Activated CD8-positive, alpha-beta memory T cell treated with anti-CD3 and anti-CD28 coated beads for 48 hours (primary cell): ENCODE results near the gene CYTH1.
A peak's percentile ranks its signal among the peaks of the same experiment; 100 is the strongest.

Source experiments
- DNase-seq, 3 experiments: peaks; one replicate each; pipeline ENCODE4 v3.0.0-alpha.2; 2020; ENCODE audit warnings: low read depth in 2 of 3, low spot score in 2 of 3

Gene CYTH1

DNA sequence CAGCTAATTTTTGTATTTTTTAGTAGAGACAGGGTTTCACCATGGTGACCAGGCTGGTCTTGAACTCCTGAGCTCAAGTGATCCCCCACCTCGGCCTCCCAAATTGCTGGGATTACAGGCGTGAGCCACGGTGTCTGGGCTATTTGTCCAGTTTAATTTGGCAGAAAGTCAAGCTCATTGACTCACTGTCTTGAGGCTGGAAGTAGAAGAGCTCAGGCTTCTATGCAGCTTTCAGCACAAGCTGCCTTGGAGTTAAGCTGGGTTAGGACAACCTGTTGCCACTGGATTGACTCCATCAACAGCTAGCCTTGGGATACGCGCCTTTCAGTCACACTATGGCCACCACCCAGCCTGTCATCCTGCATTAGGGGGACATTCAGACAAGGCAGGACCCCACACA, 128.7 kb downstream of the CYTH1 start:
- no peak for DNase-seq

DNA sequence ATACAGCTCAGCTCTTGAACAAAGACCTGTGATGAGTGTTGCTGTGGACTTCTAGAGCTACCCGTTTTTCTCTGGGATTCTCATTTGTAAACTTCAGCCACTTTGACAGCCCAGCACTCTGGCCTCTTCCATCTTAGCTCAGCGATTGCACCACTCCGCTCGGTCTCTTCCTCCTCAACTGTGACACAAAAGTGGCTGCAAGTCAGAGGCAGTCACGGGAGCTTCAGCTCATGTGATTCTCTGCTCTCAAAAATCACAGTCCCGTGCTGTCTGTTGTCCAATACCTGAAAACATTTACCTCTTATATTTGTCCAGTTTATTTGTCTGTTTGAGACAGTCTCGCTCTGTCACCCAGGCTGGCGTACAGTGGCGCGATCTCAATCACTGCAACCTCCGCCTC, 129.2 kb downstream of the CYTH1 start:
- no peak for DNase-seq

DNA sequence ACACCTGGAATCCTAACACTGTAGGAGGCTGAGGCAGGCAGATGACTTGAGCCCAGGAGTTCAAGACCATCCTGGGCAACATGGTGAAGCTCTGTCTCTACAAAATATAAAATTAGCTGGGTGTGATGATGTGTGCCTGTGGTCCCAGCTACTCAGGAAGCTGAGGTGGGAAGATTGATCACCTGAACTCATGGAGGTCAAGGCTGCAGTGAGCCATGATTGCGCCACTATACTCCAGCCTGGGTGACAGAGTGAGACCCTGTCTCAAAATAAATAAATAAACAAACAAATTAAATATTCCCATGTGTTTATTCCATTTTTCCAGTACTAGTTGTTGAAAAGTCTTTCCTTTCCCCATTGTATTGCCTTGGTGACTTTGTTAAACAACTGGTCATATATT, 130.0 kb downstream of the CYTH1 start:
- no peak for DNase-seq

DNA sequence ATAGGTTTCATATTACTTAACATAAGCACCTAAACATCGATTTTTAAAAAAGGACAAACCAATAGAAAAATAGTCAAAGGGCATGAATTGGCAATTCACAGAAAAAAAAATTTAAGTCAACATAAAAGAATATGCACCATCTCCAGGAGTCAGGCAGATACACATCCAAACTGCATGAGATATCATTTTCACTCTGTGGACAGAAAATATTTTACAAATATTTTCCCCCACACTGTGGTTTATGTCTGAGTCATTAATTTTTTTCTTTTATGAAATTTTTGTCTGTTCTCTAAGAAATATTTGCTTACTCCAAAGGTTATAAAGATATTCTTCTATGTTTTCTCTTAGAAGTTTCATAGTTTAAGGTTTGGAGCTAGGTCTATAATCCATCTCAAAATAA, 130.5 kb downstream of the CYTH1 start:
- no peak for DNase-seq

DNA sequence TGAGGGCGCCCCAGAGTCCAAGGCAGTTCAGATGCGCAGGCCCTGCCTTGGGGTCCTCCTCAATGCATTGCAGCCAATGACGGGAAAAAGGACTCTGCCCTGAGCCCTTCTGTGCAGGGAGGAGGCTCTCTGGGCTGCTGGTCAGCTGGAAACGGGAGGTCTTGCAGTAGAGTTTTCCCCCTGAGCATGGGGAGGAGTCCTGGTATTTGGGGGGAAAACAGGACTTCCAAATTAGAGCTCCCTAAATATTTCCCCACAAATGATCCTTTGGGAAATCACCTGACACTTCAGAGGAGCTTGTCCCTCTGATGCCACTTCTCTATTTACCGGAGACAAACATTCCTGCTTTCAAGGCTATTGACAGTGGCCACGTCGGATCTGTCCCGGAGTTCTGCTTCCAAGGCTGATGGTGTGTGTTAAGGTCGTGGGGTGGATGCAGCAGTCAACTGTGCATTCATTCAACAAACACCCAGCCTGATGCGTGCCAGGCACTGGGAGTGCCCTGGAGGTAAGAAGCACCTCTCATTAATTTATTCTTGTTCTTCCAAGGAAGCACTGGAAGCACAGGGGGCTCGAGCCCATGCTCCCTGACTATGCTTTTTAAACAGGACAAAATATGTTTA, 131.9 kb downstream of the CYTH1 start:
- no peak for DNase-seq

DNA sequence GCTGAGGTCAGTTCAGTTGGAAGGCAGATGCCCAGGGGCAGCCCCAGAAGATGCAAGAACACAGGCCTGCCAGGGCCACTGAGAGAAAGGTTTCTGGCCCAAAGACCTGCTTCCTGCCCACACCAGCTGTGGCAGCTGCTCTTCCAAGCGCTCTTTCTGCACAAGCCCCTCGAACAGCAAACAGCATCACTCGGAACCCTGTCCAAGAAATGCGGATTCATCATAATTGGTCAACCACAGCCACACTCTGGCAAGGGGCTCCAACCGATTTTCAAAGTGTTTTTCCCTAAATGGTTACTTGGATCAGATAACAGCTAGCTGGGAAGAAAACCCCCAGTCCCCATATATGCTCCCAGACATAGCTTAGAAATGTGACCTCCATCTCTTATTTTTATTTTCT, 133.8 kb downstream of the CYTH1 start:
- DNase-seq, result no peak

DNA sequence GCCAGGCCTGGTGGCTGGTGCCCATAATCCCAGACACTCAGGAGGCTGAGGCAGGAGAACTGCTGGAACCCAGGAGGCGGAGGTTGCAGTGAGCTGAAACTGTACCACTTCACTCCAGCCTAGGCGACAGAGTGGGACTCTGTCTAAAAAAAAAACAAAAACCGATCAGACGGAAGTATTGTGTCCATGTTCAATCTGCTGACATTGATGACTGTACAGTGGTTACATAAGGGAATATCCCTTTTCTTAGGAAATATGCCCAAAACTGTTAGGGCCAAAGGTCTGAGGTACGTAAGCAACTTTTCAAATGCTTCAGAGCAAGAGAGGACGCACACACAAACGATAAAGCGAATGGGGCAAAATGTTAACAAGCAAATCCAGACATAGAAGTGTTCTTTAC, 135.0 kb downstream of the CYTH1 start:
- no peak for DNase-seq

DNA sequence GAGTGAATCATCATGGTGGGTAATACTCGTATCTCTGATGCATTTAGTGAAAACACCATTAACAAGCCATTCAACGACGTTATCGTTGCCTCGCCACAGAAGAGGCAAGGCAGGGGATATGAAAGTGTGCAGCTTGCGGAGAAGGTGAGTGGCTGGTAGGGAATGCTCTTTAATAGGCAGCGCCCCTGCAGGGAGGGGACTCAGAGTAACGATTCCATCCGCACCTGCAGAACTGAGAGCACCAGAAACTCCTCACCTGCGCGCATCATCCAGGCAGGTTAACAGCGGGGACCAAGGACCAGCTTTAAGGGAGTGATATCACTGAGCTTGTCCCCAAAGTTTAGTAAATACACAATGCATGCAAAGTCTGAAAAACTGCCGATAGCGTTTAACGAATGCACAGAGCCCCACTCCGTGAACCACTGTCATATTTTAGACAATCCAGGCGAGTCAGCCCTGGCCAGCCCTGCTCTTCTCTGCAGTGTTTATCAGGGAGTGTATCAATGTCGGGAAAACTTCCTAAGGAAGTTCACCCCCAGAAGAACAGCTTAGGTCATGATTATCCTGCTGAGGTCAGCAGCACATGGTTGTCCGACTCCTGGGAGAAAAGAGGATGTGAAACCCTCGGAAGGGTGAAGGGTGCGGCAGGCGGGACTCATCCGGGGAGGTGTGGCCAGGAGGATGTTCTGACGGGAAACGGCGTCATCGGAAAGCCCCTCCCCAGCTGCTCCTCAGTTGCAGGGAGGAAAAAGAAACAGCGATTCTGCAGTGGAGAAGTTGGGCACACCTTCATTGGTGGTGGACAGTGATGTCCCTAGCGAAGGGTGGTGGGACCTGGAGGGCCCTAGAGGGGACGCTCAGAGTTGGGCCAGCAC, 136.4 kb downstream of the CYTH1 start:
- DNase-seq, result peak in 1 of 3 experiments; percentile 29

DNA sequence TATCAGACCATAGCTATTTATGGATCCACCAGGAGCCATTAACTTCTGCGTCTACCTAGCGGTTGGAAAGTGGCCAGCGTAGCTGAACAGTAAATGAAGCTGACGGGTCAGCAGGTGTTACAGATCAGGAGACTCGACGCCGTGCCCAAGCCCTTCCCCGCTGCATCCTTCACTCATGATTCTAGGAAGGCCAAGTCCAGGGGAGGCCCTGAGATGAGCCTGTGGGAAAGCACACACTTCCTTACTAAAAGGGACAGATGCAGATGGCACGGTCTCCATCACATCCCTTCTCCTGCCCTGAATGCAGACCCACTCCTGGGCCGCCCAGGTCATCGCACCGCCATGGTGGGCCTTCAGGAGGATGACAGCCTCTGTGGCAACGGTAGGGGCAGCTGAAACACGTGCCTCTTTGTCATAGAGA, 137.1 kb downstream of the CYTH1 start:
- no peak for DNase-seq

DNA sequence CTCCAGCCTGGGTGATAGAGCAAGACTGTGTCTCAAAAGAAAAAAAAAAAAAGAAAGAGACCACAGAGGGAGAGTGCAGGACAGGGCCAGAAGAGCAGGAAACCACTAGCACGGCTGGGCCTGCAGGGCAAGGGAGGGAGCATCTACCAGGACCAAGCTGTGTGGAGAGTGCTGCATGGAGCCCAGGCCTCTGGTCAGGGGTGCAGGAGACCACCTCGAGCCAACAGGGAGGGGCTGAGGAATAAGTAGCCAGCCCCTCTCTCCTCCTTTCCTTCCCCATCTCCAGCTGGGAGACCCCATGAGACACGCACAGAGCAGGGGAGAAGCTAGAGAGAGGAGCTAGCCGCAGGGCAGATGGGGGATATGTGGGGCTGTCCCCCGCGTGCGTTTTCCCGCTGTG, 137.8 kb downstream of the CYTH1 start:
- no peak for DNase-seq

DNA sequence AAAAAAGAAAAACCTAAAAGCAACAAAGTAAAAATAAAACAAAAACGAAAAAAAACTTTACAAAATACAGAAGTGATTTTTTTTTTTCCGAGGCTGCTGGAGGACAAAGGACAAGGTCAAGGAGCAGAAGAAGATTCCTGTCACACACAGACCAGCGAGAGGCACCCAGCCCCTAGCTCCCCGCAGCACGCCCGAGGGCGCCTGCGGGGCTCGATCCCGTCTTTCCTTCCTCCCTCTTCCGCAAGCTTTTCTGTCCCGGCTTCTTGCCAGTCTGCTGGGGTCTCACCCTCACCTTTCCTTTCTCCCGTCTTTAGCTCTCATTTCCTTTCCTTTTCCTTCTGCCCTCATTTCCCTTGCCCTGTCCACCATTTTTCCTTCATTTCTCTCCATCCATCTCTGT, 138.7 kb downstream of the CYTH1 start:
- no peak for DNase-seq

DNA sequence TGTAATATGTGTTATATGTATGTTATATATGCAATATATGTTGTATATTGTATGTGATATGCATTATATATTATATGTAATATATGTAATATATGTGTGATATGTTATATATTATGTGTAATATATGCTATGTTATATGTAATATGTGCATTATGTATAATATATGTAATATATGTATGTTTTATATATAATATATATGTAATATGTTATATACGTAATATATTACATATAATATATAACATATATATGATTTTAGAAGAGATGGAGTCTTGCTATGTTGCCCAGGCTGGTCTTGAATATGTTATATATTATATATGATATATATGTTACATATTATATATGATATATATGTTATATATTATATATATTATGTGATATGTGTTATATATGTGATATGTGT, 139.4 kb downstream of the CYTH1 start:
- DNase-seq, result no peak

DNA sequence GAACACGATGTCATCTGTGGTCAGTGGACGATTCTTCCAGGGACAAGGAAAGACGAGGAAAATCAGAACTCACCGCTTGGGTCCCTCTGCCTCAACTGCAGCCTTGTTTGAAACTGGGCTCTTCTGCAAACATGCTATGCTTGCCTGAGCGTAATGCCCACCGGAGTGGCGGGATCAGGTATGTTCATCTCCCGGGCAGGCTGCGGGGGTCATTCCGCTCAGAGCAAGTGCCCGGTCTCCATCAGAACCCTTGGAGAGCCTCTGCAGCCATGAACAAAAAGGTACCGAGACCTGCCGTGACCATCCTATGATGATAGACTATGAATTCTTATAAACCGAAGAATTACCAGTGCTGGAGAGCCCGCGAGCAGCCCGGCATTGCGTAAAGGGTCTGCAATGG, 140.4 kb downstream of the CYTH1 start:
- DNase-seq, result no peak

DNA sequence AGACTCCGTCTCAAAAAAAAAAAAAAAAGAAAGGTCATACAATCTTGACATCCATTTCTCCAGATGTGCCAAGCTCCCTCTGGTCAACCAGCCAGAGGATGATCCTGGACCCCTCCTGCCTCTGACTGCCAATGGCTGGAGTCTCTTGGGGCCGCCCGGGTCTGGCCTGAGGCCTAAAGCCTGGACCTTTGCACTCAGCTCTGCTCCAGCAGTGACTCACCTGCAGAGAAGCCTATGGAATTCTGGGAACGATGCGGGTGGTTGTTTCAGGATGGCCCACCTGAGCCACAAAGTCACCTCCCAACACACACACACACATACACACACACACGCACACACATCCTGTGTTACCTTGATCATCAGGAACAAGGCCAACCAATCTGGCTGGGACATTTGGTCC, 140.8 kb downstream of the CYTH1 start:
- DNase-seq, result no peak

DNA sequence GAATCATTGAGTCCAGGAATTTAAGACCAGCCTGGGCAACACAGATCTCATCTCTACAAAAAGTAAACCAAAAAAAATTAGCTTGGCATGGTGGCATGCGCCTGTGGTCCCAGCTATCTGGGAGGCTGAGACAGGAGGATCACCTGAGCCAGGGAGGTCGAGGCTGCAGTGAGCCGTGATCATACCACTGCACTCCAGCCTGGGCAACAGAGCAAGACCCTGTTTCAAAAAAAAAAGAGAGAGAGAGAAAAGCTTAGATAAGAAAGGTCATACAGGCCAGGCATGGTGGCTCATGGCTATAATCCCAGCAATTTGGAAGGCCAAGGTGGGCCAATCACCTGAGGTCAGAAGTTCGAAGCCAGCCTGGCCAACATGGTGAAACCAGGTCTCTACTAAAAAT, 141.4 kb downstream of the CYTH1 start:
- DNase-seq, result no peak

DNA sequence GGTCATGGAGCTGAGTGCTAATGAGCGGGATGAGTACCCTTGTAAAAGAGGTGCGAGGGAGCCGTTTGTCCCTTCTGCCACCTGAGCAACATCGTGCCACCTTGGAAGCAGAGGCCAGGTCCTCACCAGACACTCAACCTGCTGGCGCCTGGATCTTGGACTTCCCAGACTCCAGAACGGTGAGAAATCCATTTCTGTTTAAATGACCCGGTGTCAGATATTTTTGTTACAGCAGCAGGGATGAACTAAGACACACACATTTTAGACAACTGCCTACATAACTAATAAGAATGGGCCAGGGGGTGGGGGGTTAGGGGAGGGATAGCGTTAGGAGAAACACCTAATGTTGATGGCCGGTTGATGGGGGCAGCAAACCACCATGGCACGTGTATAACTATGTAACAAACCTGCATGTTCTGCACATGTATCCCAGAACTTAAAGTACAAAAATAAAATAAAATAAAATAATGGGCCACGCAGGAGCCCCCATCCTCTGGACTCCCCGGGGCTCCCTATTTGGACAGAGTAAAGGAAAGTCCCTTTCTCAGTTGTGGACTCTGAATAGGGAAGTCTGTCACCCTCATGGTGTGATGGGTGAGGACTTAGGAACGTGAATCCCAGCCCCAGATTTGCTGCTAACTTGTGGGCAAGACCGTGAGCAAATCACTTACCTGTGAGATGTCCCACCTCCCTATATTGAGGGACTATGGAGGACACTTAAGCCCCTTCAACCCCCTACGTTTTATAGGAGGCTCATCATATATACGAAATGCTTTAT, 144.2 kb downstream of the CYTH1 start:
- DNase-seq, result no peak

DNA sequence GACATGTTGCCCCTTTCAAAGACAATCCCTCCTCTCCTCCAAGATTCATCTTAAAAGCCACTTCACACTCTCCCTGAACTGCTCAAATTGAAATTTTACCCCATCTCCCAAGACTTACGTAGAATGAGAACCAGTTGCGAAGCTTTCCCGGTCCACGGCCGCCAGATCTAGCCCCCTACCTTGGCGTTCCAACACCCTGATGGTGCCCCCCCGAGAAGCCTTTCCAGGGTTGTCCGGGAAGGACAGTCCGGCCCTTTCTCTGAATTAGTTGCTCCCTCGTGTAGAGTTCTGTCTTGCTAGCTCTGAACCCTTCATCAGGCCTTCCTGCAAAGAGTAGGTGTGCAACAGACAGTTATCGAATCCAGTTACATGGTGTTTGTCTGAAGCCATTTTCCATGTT, 144.9 kb downstream of the CYTH1 start:
- no peak for DNase-seq

DNA sequence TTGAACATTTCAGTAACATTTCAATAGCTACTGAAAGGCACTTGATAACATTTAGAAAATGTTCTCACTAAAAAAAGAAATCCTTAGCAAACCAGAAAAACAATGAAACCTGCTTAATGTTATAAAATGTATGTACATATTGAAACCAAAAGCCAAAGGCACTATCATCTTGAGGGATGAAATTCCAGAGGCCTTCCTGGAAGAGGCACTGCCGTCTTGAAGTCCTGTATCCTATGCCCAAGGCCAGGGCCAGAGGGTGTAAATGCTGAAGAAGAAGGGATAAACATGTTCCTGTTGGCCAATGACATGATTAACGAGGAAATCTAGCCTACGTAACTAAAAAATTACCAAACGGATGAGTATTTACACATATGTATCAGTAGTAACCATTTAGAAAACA, 147.9 kb downstream of the CYTH1 start:
- no peak for DNase-seq

DNA sequence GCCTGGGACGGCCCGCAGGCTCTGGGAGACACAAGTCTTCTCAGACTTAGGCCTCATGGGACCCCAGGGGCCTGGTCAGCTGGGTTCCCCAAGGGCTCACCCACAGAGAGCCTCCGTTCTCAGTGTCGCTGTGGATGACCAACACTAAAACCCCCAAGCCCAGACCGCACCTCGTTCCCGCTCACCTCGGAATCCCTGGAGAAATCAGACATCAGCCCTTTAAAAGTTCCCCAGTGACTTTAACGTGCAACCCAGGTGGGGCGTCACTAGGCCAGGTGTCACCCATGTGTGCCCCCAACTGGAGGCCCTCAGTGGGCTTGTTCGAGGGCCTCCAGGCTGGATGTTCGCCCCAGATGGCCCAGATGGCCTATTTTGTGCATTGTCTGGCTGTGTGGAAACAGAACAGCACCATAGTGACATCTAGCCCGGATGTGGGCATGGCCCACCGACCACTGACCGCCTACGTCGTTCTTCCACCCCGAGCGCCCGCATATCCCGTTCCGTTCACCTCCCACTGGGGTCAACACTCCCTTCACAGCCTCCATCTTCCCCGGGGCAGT, 152.6 kb downstream of the CYTH1 start:
- DNase-seq, result no peak

DNA sequence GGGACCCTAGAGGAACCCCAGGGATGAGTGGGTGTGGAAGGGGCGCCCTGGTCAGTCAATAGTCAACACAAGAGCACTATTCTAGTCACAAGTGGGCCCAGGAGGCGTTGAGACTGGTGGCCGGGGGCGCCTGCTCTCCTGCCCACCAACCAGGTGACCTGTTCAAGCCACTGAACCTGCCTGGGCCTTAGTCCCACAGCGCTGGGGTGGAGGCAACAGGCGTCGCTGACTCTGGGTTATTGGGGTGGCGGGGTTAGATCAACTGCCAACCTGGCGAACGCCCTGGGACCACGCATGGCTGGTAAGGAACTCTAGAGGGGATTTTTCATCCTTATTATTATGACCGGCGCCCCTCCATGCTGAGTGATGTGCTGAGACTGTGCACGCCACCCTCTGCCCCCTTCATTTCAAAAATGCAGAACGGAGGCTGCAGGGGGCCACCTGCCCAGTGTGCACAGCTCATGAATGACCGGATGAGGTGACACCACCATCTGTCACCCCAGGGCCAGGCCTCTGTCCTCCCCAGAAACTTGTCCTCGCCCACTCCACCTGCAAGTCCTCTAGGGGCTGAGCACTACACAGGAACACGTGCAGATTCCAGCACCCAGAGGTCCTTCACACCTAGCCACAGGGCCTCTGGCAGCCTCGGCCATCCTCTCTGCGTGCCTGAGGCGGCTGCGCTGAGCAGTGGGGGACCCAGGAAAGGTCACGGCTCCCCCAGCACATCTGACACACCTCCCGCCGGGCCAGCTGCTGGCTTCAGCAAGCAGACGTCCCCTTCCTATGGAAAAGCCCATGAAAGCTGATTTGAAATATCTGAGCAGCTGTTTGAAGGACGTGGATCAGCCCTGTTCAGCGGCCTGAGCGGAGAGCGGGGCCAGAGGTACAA, 153.3 kb downstream of the CYTH1 start:
- no peak for DNase-seq
